HS-5 (cell line): ENCODE measurements around the gene TYW1.
"Not testable (repeated sequence)": the region's sequence is repeated elsewhere in the genome, so short reads cannot be mapped to it uniquely, and the experiment has no call there.

ENCODE experiments used
- DNase-seq: peaks from one replicate; pipeline ENCODE4 v3.0.0-alpha.2; 2012; ENCODE audit warnings: low read depth

Gene TYW1

DNA sequence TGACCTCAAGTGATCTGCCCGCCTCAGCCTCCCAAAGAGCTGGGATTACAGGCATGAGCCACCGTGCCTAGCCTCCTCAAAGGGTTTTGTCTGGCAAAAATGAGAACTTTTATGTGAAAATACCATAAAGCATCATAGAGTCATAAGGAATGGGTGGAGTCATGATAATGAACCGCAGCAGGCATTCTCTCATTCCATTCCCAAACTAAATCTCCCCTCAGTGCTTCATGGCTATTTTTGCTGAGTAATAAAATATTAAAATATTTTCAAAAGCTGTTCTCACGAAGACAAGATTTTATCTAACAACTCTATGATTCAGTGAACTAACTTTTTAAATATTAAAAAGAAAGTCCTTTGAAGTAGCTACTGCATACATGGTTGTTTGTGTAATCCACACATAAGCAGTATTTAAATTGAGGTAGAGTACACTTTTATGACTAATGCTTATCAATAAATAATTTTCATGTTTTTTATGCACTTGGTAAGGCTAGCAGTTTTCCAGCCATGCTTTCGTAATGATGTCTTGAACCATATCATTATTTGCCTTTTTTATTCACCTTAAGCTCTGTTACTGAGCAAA is 195.6 kb downstream of the TYW1 start:
- not testable (repeated sequence) for DNase-seq

DNA sequence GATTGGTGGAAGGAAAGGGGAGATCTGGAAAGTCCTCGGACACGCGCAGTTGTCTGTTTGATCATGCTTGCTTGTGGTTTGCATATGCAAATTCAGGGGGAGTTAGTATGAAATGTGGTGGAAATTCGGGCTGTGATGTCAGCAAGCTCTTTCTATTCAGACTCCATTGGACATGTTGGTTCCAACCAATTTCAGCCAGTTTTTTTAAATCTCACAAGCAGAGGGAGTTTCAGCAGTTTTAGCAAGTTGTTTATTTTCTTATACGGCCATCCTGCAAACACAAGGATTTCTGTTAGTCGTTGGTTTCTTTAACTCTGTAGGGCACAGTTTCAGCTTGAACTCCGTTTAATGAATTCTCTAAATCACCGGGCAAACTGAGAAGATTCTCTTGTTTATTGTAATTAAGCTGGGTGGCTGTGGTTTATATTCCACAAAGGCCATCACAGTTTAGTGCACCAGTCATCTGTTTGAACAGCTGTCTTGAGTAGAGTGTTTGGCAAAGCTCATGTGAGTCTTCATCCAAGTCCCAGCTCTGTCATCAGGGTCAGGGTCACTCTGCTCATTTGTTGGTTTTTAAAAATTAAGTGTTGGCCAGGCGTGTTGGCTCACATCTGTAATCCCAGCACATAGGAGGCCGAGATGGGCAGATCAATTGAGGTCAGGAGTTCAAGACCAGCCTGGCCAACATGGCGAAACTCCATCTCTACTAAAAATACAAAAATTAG is 196.4 kb downstream of the TYW1 start:
- DNase-seq = not testable (repeated sequence)

DNA sequence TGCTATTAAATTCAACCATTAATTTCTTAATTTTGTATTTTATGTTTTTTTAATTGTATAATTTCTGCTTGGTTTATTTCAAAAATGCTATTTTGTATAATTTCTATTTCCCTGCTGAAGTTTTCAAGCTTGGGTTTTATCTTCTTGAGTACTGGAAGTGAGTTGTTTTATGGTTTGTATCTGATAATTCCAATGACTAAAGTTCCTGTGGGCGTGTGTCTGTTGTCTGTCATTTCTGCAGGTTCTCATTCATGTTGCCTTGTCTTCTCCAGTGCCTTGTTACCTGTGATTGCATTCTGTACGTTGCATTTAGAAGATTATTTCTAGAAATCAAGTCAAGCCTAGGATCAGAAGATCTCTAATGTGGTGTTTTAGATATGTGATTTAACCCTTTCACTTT is 199.5 kb downstream of the TYW1 start:
- not testable (repeated sequence) for DNase-seq

DNA sequence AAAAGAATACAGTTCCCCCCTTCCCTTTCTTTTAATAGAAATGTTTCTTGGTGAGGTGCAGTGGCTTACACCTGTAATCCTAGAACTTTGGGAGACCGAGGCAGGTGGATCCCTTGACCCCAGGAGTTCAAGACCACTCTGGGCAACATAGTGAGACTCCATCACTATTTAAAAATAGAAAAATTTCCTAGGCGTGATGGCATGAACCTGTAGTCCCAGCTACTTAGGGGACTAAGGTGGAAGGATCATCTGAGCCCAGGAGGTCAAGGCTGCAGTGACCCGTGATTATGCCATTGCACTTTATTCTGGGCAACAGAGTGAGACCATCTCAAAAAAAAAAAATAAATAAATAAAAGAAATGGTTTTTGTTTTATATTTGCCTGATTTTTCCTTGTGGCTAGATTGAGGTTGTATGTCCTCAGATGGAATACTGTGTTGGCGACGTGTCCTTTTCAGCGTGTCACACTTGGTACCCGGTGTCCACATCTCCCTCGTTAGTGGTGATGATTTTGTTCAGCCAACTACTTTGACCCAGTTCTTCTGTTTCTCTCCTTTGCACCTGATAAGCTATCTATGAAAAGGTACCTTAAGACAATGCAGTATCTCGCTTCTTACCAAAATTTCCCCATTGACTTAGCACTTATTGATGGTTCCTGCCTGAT is 202.4 kb downstream of the TYW1 start:
- not testable (repeated sequence) for DNase-seq

DNA sequence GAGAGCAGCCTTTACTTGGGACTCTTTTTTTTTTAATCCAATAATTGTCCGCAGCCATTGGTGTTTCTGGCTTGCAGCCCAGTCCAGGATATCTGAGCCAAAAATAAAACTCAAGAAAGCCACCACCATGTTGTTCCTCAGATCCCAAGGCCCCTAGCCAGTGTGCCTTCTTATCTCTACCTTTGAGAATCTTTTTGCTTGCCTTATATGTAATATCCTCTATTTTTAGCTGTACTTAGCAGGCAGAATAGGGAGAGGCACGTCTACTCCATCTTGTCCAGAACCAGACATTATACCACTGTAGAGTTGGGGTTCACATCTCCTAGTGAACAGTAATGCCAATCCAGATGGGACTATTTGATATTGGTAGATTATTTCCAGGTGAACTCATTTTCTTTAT is 209.1 kb downstream of the TYW1 start:
- not testable (repeated sequence) for DNase-seq

DNA sequence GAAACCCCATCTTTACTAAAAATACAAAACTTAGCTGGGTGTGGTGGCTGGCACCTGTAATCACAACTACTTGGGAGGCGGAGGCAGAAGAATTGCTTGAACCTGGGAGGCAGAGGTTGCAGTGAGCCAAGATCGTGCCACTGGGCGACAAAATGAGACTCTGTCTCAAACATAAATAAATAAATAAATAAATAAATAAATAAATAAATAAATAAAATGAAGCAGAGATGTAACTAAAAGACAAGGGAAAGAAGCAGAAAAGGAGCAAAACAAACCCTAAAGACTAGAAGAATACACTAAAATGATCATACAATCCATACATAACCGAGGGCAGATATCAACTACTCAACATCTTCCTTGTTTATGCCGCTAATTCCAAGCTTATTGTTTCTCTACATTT is 209.8 kb downstream of the TYW1 start:
- no peak for DNase-seq

DNA sequence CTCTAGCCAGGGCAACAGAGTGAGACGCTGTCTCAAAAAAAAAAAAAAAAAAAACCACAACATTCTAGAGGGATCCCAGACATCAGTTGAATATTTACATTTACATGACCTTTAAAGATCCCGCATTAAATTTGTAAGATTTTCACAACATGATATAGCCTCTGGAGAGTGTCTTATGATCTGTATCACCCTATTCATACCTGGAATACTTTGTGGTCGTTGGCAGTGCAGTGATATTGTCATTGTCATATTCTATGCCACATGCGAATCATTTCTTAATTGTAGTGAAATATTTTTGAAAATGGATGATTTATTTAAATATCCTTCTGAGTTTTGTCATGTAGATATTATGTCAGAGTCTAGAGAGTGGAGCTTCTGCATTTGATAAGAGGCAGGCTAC is 212.0 kb downstream of the TYW1 start:
- DNase-seq = not testable (repeated sequence)

DNA sequence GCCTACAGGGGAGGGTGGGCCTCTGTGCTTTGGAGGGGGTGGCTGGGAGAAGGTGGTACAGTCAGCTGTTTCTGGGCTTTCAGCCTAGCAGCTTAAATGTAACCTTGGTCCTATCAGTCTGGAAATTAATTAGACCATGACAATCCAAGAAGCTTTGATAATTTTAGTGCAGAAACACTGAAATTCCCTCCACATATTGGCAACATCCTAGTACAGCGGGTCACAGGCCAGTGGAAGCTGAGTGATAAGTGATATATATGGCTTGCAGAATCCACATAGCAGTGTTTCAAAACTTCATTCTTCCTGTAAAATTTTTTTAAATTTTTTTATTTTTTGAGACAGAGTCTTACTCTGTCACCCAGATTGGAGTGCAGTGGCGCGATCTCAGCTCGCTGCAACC is 212.6 kb downstream of the TYW1 start:
- no peak for DNase-seq

DNA sequence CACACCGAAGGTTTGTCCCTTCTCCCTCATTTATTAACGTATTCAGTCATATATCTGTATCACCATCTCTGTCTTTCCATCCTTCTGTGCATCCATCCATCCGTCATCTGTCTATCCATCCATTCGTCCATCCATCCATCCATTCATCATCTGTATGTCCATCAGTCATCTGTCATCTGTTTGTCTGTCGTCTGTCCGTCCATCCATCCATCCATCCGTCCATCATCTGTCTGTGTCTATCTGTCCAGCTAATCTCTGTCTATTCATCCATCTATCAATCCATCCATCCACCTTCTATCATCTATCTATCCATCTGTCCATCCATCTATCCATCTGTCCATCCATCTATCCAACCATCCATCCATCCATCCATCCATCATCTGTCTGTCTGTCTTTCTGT is 213.9 kb downstream of the TYW1 start:
- no peak for DNase-seq

DNA sequence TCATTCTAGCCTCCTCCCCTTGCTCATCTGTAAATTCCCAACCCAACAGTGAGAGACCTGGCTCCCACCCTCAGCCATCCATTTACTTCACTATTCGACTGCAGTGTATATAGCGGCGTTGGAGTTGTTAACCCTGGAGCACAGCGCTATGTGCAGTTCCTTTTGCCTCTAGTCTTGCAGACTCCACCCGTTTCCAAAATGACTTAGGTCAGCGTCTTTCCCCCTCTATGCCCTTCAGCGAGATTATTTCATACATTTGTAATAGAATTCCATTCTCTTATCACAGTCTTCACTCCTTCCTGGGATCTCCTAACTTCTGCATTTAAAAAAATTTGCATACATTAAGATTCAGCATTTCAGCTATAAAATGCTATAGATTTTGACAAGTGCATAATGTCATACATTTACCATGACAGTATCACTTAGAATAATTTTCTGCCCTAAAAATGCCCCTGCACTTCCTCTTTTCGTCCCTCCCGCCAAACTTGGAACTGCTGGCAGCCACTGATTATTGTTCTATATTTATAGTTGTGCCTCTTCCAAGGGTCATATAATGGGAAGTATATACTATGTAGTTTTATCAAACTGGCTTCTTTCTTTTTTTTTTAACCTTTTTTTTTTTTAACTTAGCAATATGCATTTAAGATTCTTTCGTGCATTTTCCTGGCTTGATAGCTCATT is 215.2 kb downstream of the TYW1 start:
- not testable (repeated sequence) for DNase-seq

DNA sequence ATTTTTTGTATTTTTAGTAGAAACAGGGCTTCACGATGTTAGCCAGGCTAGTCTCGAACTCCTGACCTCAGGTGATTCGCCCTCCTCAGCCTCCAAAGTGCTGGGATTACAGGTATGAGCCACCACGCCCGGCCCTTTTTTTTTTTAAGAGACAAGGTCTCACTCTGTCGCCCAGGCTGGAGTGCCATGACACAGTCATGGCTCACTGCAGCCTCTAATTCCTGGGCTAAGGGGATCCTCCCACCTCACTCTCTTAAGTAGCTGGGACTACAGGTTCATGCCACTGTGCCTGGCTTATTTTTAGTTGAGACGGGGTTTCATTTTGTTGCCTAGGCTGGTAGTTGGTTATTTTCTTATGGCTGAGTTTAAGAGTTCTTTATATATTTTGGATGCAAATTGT is 216.4 kb downstream of the TYW1 start:
- DNase-seq = not testable (repeated sequence)

DNA sequence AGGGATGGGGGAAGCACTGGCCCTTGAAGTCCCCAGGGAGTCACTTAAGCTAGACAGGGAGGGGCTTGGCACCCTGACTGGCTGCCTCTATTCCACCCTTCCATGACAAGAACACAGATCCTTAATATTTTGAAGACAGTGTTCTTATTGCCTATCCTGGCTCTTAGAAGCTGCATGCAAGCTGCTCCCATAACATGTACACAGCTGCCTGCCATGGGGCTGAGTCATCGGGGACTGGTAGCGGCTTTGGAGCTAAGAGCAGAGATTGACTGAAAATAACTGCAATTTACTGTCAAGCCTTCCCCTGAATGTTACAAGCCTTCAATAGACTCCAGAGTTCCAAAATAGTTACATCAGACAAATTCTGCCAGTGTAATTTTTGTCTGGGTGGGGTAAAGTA is 226.9 kb downstream of the TYW1 start:
- DNase-seq = peak; percentile 6

DNA sequence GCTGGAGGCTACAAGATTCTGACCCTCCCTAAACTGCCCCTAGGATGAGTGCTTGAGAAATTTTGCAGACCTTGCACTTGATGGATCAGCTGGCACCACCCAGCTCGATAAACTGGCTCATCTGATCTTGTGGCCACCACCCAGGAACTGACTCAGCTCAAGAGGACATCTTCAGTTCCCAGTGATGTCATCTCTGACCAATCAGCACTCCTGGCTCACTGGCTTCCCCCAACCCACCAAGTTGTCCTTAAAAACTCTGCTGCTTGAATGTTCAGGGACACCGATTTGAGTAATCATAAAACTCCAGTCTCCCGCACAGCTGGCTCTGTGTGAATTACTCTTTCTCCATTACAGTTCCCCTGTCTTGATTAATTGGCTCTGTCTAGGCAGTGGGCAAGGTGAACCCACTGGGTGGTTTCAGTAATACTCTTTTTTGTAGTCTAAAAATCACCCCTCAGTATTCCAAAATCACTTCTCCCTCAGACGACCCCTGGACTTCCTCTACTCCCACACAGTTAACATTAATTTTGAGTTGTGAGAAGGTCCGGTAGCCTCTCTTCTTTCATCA is 229.8 kb downstream of the TYW1 start:
- DNase-seq = not testable (repeated sequence)

DNA sequence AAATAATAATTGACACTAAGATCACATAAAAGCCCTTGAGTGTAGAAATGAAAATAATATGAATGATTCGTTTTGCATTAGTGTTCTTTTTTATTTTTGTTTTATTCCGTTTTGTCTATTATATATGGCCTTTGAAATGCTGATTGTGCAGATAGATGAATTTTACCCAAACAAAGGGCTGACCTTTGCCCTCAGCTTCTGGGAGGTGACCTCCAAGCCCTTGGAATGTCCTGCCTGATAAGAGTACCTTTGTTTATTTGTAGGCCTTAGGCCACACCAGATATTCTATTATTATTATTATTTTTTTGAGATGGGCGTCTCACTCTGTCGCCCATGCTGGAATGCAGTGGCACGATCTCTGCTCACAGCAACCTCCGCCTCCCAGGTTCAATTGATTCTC is 230.3 kb downstream of the TYW1 start:
- not testable (repeated sequence) for DNase-seq

DNA sequence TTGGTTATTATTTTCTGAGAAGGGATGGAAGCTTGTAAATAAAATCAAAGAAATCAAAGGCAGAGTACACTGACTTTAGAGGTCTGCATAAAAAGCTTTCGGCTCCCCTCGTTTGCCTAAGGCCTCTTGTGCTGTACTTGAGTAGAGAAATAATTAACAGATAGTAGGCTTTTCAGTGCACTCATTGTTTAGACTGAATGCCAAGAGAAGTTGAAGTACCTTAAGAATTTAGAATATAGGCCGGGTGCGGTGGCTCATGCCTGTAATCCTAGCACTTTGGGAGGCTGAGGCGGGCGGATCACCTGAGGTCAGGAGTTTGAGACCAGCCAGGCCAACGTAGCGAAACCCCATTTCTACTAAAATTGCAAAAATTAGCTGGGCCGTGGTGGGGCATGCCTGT is 232.4 kb downstream of the TYW1 start:
- not testable (repeated sequence) for DNase-seq

DNA sequence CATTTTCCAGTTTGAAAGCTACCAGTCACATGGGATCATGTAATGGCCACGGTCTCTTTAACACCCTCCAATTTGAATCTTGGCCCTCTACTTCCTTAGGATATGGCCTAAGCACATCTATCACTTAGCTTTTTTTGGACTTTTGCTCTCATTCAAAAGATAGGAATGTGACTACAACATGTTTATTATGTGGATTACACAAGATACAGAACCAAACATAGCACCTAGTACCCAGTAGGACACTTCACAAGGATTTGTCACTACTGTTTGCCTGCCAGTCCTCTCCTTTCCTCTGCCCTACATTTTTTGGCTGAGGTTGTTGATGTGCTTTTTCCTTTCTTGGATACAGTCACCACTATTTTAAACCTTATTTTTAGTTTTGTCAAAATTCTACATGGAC is 233.4 kb downstream of the TYW1 start:
- not testable (repeated sequence) for DNase-seq

DNA sequence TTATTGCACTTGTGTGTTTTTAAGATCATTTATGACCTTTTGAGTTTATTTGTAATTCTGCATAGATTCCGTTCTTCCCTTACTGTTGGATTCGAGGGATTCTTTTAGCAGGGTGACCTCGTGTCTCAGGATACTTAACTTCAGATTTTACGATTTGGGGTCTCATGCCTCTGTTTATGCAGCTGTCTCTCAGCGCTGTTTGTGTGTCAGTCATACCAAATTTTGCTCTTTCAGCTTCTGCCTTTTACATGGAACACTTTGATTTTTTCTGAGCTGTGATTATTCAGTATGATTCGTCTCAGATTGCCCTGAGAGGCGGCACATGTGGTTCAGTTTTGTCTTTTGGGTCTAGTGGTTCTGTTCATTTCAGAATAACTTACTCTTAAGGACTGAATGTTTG is 236.9 kb downstream of the TYW1 start:
- not testable (repeated sequence) for DNase-seq

DNA sequence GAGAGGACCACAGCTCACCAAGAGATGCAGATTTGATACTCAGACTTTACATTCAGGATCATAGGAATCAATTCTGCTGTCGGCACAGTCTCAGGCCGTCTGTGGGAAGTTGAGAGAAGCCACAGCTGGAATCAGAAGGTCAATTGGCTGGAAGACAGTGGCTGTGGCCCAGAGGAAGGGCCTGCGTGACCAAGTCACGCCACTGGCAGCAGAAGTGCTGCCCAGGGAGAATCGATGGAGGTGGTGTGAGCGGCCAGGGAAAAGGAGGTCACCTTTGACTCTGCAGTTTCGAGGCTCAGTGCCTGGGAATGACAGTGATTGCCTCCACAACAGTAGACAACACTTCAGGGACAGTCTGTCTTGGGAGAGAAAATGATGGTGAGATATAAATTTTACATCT is 239.6 kb downstream of the TYW1 start:
- not testable (repeated sequence) for DNase-seq

DNA sequence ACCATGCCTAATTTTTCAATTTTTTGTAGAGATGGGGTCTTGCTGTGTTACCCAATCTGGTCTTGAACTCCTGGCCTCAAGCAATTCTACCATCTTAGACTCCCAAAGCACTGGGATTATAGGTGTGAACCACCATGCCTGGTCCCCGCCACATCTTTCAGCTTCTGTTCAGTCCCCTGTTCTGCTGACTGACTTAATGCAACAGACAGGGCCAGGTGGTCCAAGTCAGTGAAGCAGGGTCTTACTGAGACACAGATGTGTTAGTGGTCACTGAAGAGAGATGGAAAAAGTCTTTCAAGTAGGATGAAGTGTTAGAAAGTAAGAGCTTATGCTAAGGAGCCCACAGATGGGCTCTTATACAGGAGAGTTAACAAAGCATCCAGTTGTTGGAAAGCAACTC is 246.2 kb downstream of the TYW1 start:
- DNase-seq = not testable (repeated sequence)

DNA sequence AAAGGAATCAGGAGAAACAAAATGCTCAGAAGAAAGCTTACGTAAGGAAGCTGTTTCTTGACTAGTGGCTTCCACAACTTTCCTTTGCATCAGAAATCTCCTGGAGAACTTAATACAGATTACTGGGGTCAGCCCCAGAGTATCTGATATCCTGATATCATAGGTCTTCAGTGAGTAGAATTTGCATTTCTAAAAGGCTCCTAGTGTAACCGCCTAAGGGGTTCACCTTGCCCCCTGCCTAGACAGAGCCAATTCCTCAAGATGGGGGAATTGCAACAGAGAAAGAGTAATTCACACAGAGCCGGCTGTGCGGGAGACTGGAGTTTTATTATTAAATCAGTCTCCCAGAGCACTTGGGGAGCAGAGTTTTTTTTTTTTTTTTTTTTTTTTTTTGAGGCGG is 251.7 kb downstream of the TYW1 start:
- not testable (repeated sequence) for DNase-seq

DNA sequence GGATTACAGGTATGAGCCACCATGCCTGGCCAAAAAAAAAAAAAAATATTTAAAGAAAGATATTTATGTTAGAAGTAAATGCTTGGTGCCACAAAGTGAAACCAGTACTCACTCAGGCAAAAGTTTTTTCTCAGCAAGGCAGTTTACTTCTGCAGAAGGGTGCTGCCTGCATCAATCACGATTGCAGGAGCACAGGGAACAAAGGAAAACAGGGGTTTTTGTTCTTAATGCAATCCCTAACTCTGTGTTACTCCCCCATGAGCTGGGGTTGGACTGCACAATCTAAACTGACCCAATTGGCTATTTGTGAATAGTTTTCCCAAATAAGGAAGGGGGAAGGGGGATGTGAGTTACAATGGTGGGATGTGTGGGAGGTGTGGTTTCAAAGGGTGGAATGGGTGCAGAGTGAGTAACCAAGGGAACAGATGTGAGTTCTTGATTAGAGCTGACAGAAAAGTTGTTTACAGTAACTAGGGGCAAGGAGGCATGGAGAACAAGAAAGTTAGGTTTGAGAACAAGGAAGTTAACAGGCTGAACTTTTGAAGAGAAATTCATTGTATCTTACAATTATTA is 255.4 kb downstream of the TYW1 start:
- no peak for DNase-seq

DNA sequence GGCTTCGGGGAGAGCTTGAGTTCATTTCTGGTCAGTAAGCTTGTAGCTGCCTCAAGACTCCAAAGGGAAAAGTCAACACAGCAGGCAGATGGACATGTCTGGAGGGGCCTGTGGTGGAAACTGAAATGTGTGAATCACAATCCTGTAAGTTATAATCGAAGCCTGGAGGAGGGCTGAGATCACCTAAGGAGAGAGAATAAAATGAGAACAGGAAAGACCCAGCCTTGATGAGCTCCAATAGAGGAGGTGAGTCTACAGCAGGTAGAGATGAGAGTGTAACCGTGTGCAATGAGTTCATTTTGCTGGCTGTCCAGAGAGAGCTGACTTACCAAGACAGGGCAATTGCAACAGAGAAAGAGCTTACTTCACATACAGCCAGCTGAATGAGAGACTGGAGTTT is 258.4 kb downstream of the TYW1 start:
- DNase-seq = not testable (repeated sequence)
